Activated T-cell treated with anti-CD3 and anti-CD28 coated beads for 1 hour (primary cell): ENCODE data around the gene EYA2.
"Not testable (repeated sequence)": the region's sequence is repeated elsewhere in the genome, so short reads cannot be mapped to it uniquely, and the experiment has no call there.

ENCODE experiments used
- DNase-seq: peaks from one replicate; pipeline ENCODE4 v3.0.0-alpha.2; 2020; ENCODE audit warnings: low read depth

The EYA2 gene

DNA sequence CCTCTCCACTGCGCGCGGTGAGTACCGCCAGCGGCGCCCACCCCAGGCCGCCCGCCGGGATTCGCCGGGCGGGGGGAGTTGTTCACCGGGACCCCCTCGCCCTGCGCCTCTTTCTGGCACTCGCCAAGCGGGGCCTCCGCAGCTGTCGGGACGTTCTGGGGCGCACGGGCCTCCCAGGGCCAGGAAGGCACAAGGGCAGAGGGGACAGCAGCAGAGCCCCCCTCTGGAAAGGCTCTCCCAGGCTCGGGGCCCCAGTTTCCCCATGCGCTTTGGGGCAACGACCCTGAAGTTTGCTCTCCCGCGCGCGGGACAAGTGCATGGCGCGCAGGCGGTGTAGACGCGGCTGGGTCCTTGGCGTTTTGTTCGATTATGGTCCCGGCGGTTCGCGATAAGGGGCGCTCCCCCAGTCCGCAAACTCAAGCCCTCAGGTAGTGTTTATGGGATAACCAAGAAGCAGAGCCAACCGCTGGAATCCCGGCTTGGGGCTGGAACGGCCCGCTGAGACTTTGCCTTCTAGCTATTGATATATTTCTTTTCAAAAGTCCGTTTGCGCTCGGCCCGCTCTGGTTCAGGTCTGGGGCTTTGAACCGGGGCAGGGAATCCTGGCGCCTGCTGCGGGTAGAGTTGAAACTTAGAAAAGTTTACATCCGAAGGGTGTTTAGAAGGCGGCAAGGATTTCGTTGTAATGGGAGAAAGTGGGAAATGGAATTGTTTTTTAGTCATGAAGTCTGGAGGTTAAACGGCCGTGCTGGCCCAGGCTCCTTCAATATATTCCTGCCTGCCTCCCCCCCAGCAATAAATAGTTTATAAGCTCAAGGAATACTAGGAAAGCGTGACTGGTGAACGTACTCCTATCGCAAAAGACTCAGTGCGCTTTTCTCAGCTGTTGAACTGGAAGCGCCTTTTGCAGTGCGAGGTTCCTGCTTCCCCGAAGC, 595 bp downstream of the EYA2 start:
- no peak for DNase-seq

DNA sequence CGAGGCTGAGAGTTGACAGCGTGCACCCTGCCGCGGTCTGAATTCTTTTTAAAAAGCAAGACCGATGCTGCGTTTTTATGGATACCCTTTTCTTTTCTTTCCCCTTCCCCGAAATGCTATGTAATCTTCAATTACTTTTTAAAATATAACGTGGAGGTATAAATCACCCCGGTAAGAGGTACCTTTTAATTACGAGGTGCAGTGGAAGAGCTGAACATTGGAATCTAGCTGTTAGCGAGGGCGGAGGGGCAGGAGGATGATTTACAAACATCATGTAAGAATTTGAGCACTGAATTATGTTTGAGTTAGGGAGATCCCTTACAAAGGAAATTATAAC, 1.2 kb downstream of the EYA2 start:
- no peak for DNase-seq

DNA sequence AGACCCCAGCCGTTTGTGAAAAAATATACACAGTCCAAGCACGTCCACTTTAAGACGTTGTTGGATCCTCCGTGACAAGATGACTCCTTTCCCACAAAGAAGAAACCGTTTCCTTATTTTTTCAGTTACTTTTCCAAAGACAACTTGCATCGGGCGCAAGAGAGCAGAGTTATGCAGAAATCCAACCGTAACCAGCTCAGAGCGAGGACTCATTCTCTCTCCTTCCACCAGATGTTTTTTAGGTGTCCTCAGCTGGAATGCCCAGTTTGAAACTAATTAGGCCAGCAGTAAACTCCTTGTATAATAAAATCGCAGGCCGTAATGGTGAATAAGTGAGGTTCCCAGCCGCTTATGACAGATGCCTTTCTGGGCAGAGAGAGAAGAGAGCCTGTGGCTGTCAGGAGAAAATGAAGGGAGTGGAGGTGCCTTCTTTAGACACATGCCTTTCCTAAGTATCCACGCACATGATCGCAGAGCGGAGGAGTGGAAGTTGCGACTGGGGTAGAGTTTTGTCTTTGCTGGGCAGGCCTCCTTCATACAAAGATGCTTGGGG, 2.8 kb downstream of the EYA2 start:
- DNase-seq = no peak

DNA sequence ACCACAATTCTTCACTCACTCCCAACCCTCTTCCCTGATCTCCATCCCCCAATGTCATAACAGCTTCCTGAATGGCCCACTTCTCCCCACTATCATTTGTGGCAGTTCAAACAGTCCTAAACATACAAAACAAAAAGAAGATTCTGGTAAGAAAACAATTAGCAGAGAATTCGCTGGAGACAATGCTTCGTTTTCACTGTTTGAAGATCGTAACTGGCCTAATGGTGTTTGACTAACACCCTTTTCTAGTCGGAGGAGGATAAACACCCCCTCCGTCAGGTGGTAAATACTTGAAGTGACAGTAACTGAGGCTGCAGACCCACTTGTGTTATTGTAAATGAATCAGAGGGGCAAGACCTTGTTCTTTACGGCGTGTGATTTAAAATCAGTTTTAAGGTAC, 3.8 kb downstream of the EYA2 start:
- no peak for DNase-seq

DNA sequence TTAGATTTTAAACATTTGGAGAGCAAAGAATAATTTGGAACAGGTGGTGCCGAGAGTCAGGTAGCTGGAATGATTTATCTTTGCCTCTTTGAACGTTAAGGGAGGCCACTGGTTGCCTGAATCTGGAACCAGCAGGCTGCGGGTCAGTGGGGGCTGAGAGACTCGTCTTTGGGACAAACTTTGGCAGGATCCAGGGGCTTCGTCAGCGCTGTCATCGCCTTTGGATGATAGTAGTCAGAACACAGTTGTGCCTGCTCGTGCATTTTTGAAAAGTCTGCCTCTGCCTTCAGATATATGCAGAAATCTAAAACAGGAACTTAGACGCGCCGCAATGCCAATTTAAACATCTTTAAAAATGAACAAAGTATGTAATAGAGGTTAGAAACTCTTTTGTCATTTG, 5.0 kb downstream of the EYA2 start:
- DNase-seq = no peak

DNA sequence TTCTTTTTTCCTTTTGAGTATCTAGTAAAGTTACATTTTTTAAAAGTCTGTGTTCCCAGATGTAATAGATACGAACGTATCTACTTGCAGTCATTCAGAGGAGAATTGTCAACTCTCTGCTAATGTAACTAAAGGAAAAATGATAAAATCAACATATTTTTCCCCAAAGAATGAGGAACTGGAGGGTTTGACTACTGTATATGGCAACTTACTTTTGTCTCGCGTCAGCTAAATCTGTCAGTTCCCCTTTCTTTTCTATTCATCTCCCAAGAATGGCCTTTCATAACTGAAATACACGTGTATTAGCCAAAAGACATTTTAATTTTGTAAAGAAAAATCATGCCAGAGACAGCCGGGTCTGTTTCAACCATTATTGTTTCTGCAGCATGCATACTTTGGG, 5.4 kb downstream of the EYA2 start:
- DNase-seq = no peak

DNA sequence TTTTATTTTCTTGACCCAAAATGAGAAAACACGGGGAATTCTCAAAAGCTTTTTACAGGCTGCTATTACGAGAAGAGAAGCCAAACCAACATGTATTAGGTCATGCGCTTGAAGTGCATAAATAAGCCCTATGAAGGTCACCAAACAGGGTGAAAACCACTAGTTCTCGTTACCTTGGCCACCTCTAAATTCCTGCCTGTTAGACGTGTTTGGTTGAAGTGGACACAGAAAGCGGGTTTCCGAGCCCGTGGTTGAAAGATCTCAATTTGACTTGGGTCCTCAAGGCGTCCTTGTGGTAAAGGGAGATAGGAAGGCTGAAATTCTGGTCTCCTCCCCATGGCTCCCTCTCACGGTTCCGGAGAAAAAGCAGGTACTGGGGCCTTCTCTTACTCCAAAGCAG, 6.2 kb downstream of the EYA2 start:
- DNase-seq = no peak

DNA sequence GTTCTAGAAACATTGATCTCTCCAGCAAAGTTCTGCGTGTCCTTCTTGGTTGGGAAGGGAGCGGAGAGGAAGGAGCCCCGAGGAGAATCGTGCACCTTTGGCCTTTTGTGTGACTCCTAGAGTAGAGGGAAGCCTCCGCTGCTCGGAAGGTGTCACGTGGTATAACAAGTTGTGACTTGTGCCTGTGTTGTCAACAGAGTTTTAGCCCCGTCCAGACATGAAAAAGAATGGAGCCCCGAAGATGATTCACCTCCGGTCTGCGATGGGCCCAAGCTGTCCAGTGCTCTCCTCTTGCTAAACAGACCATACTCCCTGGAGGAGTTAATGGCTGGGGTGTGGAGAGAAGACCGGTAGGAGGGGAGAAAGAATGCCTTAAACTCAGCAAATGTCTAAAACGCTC, 7.0 kb downstream of the EYA2 start:
- DNase-seq = no peak

DNA sequence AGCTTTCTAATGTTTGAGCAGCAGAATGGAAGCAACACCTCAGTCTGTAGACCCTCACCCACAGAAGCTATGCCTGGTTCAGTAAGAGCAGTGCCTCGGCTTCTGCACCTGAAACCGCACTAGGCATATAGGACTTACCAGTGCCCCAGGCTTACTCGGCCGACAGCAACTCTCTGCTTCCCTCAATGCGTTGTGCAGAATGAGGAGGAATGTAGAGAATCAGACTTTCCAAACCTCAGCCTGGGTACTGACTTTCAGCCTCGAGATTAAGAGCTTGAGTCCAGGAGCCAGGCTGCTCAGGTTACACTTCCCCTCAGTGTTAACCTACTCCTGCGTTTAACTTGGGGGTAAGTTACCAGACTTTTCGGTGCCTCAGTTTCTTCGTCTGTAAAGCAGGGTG, 8.6 kb downstream of the EYA2 start:
- DNase-seq = no peak

DNA sequence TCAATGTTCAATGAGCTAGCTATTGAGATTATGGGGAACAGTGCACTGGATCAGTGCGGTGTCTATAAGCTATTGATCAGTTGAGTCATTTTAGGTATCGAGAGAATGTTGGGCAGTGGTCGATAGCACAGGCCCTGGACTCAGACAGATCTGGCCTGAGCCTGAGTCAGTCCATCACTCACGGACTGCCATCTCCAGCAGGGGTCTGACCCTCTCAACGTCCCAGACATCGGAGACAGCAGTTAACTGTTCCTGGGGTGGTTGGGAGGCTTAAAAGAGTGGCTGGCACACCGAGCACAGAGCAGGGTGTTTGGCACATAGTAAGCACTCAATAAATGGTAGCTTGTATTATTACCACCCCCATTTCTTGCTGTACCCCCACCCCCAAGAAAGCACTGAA, 9.3 kb downstream of the EYA2 start:
- DNase-seq = no peak

DNA sequence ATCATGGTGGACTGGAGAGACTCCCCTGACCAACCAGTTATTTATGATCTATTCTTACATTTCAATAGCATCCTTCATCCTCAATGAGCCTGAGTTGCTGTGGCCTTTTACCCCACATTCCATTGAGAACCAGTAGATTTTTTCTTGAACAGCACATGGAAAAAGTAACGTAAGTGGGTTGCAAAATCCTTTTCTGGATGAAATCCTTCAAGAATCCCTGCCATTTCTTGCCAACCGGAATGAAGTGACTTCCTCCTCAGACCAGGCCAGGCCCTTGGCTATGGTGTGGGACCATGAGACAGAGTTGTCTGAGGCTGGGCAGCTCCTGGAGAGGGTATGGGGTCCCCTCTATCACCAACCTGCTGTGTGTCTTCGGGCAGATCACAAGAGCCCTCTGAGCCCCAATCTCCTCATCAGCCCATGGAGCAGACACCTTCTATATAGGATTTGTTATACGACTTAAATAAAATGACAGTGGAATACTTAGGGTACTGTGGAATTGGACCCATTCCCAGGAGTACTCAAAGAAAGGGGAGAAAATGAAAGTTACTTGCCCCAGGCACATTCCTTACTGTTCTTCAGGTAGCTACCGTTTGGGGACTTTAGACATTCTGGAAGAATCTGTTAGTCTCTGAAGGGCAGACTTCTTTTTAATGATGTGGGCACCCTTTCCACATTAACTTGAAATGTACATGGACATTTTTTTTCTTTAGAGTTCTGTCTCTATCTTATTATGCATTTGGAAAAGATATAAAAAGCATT, 10.9 kb downstream of the EYA2 start:
- no peak for DNase-seq

DNA sequence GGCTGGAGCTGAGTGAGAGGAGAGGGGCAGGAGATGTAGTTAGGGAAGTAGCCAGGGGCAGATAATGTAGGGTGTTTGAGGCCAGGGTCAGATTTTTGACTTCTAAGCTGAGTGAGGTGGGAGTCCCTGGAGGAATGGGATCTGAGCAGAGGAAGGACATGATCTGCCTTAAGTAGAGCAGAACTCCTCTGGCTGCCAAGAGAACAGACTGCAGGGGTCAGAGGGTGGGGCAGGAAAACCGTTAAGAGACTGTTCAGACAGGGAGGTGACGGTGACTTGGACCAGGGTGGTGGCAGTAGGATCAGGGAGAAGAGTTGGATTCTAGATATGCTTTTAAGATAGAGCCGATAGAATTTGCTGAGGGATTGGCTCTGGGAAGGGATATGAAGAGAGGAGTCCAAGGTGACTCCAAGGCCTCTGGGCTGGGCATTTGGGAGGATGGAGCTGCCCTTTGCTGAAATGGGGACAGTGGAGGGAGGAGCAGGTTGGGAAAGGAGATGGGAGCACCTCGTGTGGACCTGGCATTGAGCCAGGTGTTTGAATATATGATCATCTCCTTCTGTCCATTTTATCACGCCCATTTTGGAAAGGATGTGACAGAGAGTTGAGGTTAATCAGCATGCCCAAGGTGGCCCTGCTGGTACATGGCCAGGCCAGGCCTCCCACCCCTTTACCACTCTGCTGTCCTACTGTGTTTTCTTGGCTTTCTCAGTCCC, 18.8 kb downstream of the EYA2 start:
- DNase-seq = no peak

DNA sequence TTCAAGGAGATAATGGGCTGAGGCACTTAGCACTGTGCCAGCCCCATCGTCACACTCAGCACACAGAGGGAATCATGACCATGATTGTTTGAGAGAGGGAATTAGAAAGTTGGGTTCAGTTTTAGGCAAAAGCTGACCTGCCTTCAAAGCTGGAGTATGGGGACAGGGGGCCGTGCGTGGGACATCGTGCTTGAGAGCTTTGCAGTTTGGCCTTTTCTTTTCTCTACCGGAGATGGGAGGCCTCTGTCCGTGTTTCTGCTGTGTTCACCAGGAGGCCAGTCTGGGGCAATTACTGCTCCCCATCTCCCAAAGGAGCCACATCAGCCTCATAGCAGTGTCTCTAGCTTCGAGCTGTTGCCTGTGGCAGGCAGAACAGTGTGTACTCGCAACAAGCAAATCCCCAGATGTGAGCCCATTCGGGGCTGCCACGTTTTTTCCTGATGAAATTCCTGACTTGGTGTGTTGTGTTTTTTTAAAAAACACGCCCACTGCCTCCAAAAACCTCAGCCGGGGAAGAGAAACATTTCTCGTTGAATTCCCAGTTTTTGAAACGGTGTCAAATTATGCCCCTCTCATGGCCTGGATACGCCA, 20.2 kb downstream of the EYA2 start:
- DNase-seq = no peak

DNA sequence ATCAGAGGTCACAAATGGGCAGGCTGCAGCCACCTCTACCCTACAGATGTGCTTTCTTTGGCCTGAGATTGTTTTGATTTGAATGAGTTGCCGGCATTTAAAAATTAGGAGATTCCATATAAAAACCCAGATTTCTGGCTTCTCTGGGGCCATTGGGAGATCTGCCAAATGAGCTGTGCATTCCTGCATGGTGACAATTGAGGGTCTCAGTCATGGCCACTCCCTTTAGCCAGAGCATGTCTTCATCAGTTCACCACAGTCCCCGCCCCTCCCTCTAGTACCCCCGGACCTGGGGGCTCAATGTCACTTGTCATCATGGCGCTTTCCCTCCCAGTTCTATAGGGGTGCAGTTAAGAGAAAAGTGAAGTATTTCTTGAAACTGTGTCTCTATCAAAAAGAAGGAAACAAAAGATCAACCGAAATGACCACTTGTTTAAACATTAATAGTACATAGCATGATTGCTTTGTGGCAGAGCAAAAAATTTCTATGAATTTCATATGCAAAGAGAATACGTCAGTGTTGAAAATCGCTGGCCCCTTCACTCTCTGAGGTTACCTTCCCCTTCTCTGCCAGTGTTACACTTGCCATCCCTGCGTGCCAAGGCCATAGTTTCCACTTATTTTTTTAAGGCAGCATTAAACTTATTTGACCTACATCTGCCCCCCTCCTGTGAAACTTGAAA, 21.1 kb downstream of the EYA2 start:
- no peak for DNase-seq

DNA sequence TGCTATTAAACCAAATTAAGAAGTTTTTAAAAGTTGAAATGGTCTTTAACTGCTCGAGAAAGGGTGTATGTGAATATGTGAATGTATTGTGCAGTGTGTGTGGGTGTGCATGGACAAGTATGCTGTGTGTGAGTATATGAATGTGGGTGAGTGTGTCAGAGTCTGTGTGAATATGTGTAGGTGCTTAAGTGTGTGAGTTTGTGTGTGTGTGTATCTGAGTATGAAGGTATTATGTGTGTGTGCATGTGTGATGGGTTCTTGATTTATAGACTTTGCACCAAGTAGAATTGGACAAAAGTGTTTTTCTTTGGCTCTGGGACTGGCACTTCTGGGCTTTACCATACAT, 21.6 kb downstream of the EYA2 start:
- DNase-seq = no peak

DNA sequence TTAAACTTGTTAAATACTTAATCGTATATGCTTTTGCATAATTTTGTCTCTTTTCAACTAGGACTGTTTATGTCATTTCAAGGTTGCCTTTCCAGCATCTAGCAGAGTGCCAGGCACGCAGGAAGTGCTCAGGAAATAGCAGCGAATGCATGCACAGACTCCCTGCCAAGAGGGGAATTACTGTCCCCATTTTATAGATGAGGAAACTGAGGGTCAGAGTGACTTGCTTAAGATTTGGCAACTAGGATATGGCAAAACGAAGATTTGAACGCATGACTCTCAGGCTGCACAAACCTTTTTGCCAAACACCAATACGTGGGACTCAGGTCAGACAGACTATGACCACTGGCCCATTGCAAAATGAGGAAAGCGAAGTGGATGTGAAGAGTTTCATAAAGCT, 22.5 kb downstream of the EYA2 start:
- no peak for DNase-seq

DNA sequence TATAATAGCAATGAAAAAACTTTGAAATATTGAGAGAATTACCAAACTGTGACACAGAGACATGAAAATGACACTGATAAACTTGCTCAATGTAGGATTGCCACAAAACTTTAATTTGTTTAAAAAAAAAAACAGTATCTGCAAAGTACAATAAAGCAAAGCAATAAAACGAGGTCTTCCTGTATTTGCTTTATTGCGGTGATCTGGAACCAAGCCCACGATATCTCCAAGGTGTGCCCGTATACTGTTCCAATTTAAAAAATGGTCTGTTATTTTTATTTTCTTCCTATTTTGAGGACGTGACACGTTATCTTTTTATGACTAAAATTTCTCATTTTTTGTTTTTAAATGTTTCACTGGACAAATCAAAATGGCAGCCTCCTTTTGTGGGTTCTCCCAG, 25.5 kb downstream of the EYA2 start:
- no peak for DNase-seq

DNA sequence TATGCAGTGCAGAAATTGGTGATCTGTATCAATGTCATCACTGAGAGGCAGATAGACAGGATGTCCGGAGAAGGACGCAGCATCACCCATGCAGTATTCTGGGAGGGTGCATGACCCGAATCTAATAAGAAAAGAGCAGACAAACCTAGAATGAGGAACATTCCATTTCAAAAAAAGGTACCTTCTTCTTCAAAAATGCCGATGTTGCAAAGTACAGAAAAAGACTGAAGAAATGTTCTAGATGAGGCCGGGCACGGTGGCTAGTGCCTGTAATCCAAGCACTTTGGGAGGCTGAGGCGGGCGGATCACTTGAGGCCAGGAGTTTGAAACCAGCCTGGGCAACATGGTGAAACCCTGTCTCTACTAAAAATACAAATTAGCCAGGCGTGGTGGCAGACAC, 28.2 kb downstream of the EYA2 start:
- not testable (repeated sequence) for DNase-seq

DNA sequence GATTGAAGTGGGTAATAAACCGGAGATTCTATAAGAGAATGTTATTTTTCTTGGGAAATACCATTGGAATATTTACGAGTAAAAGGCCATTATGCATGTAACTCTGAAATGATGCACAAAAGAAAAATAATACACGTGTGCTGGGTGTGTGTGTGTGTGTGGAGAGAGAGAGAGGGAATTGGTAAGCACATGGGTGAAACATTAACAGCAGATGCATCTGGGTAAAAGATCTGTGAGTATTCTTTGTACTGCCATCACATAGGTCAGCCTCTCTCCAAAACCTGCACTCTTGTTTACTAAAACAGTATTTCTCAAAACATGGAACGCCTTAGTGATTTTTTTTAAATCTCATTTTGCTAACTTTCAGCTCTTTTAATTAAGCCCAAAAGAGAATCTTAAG, 28.9 kb downstream of the EYA2 start:
- no peak for DNase-seq

DNA sequence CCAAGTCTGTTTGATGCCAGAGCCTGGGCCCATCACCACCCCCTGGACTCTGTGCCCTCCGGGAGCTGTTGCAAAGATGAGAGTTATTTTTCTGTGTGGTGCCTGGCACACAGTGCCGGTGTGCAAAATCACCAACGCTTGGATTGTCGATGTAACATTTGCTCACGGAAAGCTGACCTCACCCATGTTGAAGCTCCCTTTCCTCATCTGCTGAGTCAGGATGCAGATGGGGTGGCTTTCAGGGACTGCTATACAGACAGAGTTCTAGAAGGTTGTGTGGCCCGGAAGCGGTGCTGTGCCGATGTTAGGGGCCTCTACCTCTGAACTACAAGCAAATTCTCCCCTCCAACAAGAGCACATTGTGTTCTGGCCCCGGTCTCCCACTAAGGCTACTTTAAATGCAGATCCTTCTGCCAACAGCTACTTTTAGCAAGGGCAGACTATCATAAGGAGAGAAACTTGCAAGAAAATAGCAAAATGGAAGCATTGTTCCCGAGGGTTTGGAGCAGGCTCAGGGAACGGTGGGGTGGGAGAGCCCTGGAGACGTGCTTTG, 34.0 kb downstream of the EYA2 start:
- no peak for DNase-seq

DNA sequence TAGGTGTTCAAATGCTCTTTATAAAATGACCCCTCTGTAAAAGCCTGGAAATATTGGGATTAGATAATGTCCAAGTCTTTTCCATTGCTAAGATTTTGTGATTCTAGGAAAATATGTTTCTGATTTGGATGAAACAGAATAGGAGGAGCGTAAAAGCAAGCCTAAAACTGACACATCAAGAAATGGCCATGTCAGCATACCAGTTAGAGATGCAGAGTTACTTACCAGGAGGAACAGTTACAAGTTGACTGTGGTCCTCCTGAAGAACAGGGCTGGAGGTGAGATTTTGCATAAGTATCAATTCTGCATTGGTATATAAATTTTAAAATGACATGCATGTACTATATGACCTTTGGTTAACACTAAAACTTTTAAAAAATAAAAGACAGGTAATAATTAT, 35.3 kb downstream of the EYA2 start:
- no peak for DNase-seq
